Measurements from ENCODE around the gene VPS35L. TPM values are rescaled to one million over a fixed set of nuclear protein-coding genes. Genes with fewer than 3 reads are reported as not detected.

The VPS35L gene
- total RNA-seq, 1 donor from 2014 or later = 62.0 TPM

DNA sequence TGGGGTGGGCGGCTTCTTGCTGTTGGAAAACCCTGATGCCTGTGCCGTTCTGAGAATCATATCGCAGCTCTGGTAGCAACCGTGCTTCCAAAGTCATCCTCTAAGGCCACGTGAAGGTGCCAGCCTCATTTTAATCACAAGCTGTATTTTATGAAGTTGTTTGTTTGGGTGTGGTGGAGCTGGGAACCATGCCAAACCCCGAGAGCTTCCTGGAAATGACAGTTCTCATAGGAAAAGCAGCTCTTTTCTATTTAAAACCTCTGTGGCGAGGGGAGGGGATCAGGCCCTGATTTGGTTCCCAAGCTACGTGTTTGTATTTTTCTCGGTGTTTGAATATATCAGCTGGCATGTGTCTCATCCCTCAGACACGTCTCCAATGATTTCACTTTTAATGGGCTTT lies 140.8 kb downstream of the VPS35L start:
- no peak overlapping the region for H3K4me3 Mint-ChIP-seq
- peak overlapping the region; percentile 46 for H3K27ac Mint-ChIP-seq
- peaks cover 21% of the 10 kb centered on the region for H3K36me3 Mint-ChIP-seq
- no peaks in the 10 kb centered on the region for H3K9me3 Mint-ChIP-seq
- no peak for DNase-seq (ENCODE audit: extremely low spot score, unreplicated experiment)
- H3K4me1 Mint-ChIP-seq (ENCODE audit: unreplicated experiment) = peaks cover 14% of the 10 kb centered on the region
- H3K27me3 Mint-ChIP-seq = no peaks in the 10 kb centered on the region
- TF ChIP-seq, protein P1, sequence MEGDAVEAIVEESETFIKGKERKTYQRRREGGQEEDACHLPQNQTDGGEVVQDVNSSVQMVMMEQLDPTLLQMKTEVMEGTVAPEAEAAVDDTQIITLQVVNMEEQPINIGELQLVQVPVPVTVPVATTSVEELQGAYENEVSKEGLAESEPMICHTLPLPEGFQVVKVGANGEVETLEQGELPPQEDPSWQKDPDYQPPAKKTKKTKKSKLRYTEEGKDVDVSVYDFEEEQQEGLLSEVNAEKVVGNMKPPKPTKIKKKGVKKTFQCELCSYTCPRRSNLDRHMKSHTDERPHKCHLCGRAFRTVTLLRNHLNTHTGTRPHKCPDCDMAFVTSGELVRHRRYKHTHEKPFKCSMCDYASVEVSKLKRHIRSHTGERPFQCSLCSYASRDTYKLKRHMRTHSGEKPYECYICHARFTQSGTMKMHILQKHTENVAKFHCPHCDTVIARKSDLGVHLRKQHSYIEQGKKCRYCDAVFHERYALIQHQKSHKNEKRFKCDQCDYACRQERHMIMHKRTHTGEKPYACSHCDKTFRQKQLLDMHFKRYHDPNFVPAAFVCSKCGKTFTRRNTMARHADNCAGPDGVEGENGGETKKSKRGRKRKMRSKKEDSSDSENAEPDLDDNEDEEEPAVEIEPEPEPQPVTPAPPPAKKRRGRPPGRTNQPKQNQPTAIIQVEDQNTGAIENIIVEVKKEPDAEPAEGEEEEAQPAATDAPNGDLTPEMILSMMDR (conservative IDR thresholded peaks at IDR 0.05) = no peak

DNA sequence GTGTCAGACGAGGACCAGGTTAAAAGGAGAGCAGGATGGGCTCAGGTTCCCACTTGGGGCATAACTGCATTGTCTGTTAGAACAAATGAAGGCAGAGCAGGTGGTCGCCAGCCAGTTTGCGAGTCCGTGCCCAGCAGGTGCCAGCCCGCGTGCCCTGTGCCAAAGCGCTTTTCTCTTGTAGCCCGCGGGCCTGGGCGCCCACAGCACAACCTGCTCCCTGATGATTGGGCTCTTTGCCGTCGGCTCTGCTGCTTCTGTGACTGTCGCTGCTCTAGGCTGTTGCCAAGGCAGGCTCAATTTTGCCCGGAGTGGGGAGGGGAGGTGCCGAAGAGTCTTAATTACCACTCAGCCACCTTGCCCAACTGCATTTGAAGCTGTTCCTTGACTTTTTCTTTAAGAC lies 141.5 kb downstream of the VPS35L start:
- H3K4me1 Mint-ChIP-seq (ENCODE audit: unreplicated experiment) = peaks cover 14% of the 10 kb centered on the region
- H3K36me3 Mint-ChIP-seq = peaks cover 21% of the 10 kb centered on the region
- H3K27ac Mint-ChIP-seq = no peak overlapping the region
- H3K9me3 Mint-ChIP-seq = no peaks in the 10 kb centered on the region
- no peaks in the 10 kb centered on the region for H3K27me3 Mint-ChIP-seq
- DNase-seq (ENCODE audit: extremely low spot score, unreplicated experiment) = no peak
- H3K4me3 Mint-ChIP-seq = no peak overlapping the region
- TF ChIP-seq, protein P1 (conservative IDR thresholded peaks at IDR 0.05) = no peak

DNA sequence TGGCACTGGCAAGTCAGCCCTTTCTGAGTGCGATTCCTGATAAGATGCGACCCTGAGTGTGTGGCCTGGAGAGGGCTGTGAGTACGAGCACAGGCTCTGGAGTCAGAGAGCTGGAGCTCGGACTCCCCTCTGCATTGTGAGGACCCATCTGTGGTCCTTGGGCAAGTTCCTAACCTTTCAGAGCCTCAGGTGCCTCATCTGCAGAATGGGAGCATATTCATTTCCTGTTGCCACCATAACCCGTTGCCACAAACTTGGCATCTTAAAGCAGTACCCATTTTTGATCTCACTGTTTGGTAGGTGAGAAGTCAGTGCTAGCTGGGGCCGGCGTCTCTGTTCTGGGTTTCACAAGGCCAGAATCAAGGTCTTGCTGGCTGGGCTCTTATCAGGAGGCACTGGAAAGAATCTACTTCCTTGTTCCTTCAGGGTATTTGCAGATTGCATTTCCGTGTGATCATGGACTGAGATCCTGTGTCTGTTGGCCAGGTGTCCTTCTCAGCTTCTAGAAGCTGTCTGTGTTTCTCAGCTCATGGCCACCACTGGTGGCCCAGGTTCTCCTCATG lies 142.3 kb downstream of the VPS35L start:
- no peak overlapping the region for H3K27ac Mint-ChIP-seq
- H3K9me3 Mint-ChIP-seq = no peaks in the 10 kb centered on the region
- TF ChIP-seq, protein P1 (conservative IDR thresholded peaks at IDR 0.05) = no peak
- H3K27me3 Mint-ChIP-seq = no peaks in the 10 kb centered on the region
- H3K4me3 Mint-ChIP-seq = no peak overlapping the region
- peaks cover 14% of the 10 kb centered on the region for H3K4me1 Mint-ChIP-seq (ENCODE audit: unreplicated experiment)
- no peak for DNase-seq (ENCODE audit: extremely low spot score, unreplicated experiment)
- peaks cover 24% of the 10 kb centered on the region for H3K36me3 Mint-ChIP-seq

DNA sequence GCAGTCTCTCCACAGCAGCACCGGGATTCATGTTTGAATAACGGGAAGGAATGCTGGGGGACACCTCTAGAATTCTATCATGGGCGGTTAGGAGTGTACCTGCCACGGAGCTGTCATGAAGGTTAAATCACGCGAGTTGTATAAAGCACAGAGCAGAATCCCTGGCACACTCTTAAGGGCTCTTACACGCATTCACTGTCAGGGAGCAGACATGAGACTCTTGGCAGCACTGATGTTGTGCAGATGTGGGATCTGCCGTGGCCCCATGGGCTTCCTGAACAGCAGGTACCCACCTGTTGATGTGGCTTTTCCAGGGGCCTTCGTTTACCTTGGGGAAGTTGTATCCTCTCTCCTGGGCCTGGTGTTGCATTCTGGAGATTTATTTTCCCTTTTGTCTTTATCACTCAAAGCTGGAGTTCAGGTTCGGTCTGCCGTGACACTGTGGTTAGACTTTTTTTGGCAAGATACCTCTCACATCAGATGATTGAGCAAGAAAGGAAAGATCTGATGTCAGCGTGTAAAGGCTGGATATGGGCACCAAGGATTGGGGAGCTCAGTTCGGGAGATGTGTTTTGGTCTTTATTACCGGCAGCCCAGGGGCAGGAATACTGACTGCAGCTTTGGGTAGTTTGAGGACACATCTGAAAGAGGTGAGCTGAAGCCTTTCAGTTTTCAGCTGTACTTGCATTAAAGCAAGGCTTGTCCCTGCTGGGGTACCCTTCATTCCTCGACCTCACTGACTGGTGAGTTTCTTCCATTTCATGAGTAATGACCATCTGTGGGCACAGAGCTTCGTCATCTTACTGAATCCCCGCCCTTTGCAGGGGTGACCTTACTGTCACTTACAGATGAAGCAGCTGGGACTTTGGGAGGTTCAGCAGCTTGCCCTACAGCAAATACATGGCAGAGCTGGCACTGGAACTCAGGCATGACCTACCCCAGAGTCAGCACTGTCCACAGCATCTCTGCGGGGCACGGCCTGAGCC lies 143.3 kb downstream of the VPS35L start:
- TF ChIP-seq, protein P1 (conservative IDR thresholded peaks at IDR 0.05) = no peak
- Mint-ChIP-seq H3K27ac (no peak overlapping the region), H3K9me3 (no peaks in the 10 kb centered on the region), H3K27me3 (no peaks in the 10 kb centered on the region), H3K4me3 (no peak overlapping the region), H3K4me1 (ENCODE audit: unreplicated experiment) (peaks cover 14% of the 10 kb centered on the region), H3K36me3 (peaks cover 29% of the 10 kb centered on the region)
- DNase-seq (ENCODE audit: extremely low spot score, unreplicated experiment) = no peak

DNA sequence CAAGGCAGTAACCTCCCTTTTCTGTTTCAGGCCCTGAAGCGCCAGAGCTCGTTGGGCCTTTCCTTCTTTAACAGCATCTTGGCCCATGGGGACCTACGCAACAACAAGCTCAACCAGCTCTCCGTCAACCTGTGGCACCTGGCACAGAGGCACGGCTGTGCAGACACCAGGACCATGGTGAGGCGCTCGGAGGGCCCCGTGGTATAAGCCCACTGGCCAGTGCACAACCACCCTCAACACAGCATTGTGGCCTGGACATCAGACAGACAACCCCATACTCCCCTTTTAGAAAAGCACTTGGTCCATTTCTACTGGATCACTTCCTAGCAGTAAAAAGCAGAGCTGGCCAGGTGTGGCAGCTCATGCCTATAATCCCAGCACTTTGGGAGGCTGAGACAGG lies 144.0 kb downstream of the VPS35L start:
- H3K9me3 Mint-ChIP-seq = no peaks in the 10 kb centered on the region
- TF ChIP-seq, protein P1 (conservative IDR thresholded peaks at IDR 0.05) = no peak
- H3K36me3 Mint-ChIP-seq = peaks cover 26% of the 10 kb centered on the region
- no peaks in the 10 kb centered on the region for H3K27me3 Mint-ChIP-seq
- DNase-seq (ENCODE audit: extremely low spot score, unreplicated experiment) = no peak
- H3K4me3 Mint-ChIP-seq = no peak overlapping the region
- peaks cover 14% of the 10 kb centered on the region for H3K4me1 Mint-ChIP-seq (ENCODE audit: unreplicated experiment)
- no peak overlapping the region for H3K27ac Mint-ChIP-seq
